HCT116 (cell line): ENCODE data around the gene TTLL3. TPM values are rescaled to one million over a fixed set of nuclear protein-coding genes. Genes with fewer than 3 reads are reported as not detected.

Experiments used
- ATAC-seq: fragments of 200-7000 bp; cut with Tn5 transposase; 2 replicates; pipeline ENCODE4 v1.9.1; 2020; ENCODE audit warnings: mild to moderate bottlenecking, moderate library complexity
- BruUV-seq: library from RNA; stranded (reverse); fragments of 400-500 nt; replicated peaks from 2 replicates; lab custom pipeline; 2021; lab: Mats Ljungman, UMichigan
- CTCF ChIA-PET: fragments of 300-600 bp; sonication (Branson Sonifier 250); formaldehyde crosslinking; loops from one replicate; lab custom pipeline; 2021; ENCODE audit warnings: antibody characterized with exemption; lab: Charles Lee
- POLR2A ChIA-PET: fragments of 300-600, 350-600 bp; sonication (Branson Sonifier 250); formaldehyde crosslinking; loops from one replicate; lab custom pipeline; 2021; ENCODE audit warnings: antibody characterized with exemption; lab: Charles Lee
- RAD21 ChIA-PET, 2 experiments: fragments of 300-600 bp; sonication (Branson Sonifier 250); formaldehyde crosslinking; loops; one replicate each; lab custom pipeline; 2023; ENCODE audit warnings: low total read pairs in 2 of 2; ENCODE audit not compliant: uncharacterized antibody in 2 of 2, unreplicated experiment in 2 of 2, low non-redundant PET in 1 of 2; lab: Charles Lee
- DNase-seq: peaks from one replicate; pipeline ENCODE4 v3.0.0-alpha.2; 2010; ENCODE audit warnings: low read depth, low spot score
- H2AFZ ChIP-seq: fragments of 200-600 bp; shearing (Covaris generic), sonication (generic); 2 replicates; pipeline ENCODE4 v1.6.1; 2017; ENCODE audit warnings: low read depth, mixed run types, mixed read lengths, antibody characterized with exemption, low read length; ENCODE audit not compliant: poor library complexity, severe bottlenecking
- H3K27ac ChIP-seq: 2 replicates; pipeline ENCODE4 v1.5.1; 2012; ENCODE audit warnings: low read depth, low read length
- H3K27me3 ChIP-seq: fragments of 200-600 bp; sonication (generic); 2 replicates; pipeline ENCODE4 v1.6.1; 2016; ENCODE audit warnings: mixed run types, low read length, mixed read lengths; ENCODE audit not compliant: insufficient read depth
- H3K36me3 ChIP-seq, 2 experiments: fragments of 200-500 bp in 1 of 2; fragments of 200-600 bp in 1 of 2; sonication (Bioruptor generic) in 1 of 2; sonication (generic) in 1 of 2; 2 replicates each; pipeline versions ENCODE4 v1.5.1 to v1.6.1; 2014 to 2016; ENCODE audit warnings: low read length in 2 of 2, inconsistent platforms in 1 of 2, mixed read lengths in 1 of 2, mixed run types in 1 of 2; ENCODE audit not compliant: insufficient read depth in 2 of 2, control insufficient read depth in 1 of 2
- H3K4me1 ChIP-seq, 2 experiments: fragments of 200-600 bp in 1 of 2; sonication (generic) in 1 of 2; 2 replicates each; pipeline versions ENCODE4 v1.5.1 to v1.6.1; 2012 to 2017; ENCODE audit warnings: low read length in 2 of 2, inconsistent platforms in 1 of 2, mild to moderate bottlenecking in 1 of 2, mixed read lengths in 1 of 2, mixed run types in 1 of 2, moderate library complexity in 1 of 2; ENCODE audit not compliant: insufficient read depth in 2 of 2, control insufficient read depth in 1 of 2
- H3K4me2 ChIP-seq: fragments of 200-600 bp; sonication (generic); 2 replicates; pipeline ENCODE4 v1.6.1; 2017; ENCODE audit warnings: mixed run types, low read length, mixed read lengths
- H3K4me3 ChIP-seq, 2 experiments: fragments of 200-600 bp in 1 of 2; sonication (generic) in 1 of 2; replicated peaks in 1 of 2; 2 replicates each; pipeline ENCODE4 v1.5.1; 2011 to 2016; ENCODE audit warnings: low read length in 2 of 2, control low read depth in 1 of 2, low read depth in 1 of 2, mild to moderate bottlenecking in 1 of 2, mixed read lengths in 1 of 2, mixed run types in 1 of 2
- H3K79me2 ChIP-seq: fragments of 200-600 bp; sonication (generic); 2 replicates; pipeline ENCODE4 v1.6.1; 2017; ENCODE audit warnings: mild to moderate bottlenecking, mixed run types, low read length, moderate library complexity, mixed read lengths; ENCODE audit not compliant: insufficient read depth
- H3K9ac ChIP-seq: fragments of 200-600 bp; sonication (generic); 2 replicates; pipeline ENCODE4 v1.6.1; 2016; ENCODE audit warnings: low read length, mixed read lengths
- H3K9me2 ChIP-seq: fragments of 200-600 bp; sonication (generic), shearing (Covaris generic); 2 replicates; pipeline ENCODE4 v1.6.1; 2017; ENCODE audit warnings: mixed run types, mild to moderate bottlenecking, moderate library complexity; ENCODE audit not compliant: insufficient read depth
- H3K9me3 ChIP-seq, 2 experiments: fragments of 200-500 bp in 1 of 2; fragments of 200-600 bp in 1 of 2; sonication (Bioruptor generic) in 1 of 2; sonication (generic) in 1 of 2; 2 replicates each; pipeline ENCODE4 v1.6.1; 2014 to 2017; ENCODE audit warnings: low read length in 2 of 2, mixed read lengths in 2 of 2, inconsistent platforms in 1 of 2, low read depth in 1 of 2, mild to moderate bottlenecking in 1 of 2, mixed run types in 1 of 2, moderate library complexity in 1 of 2; ENCODE audit not compliant: control insufficient read depth in 1 of 2, insufficient read depth in 1 of 2
- H4K20me1 ChIP-seq: fragments of 200-600 bp; sonication (generic), shearing (Covaris generic); 2 replicates; pipeline ENCODE4 v1.6.1; 2017; ENCODE audit warnings: mixed run types, mild to moderate bottlenecking, moderate library complexity; ENCODE audit not compliant: insufficient read depth
- EGR1 ChIP-seq: IDR thresholded peaks from 2 replicates; pipeline ENCODE4 v1.6.1; 2012; ENCODE audit warnings: low read depth
- FOSL1 ChIP-seq: IDR thresholded peaks from 2 replicates; pipeline ENCODE4 v1.6.1; 2012; ENCODE audit warnings: low read depth
- POLR2A ChIP-seq: IDR thresholded peaks from 2 replicates; pipeline ENCODE4 v1.7.0; 2011; ENCODE audit warnings: borderline replicate concordance; ENCODE audit not compliant: insufficient read depth, insufficient read length; ENCODE audit errors: extremely low read depth
- POLR2AphosphoS5 ChIP-seq: IDR thresholded peaks from 2 replicates; pipeline ENCODE4 v1.6.1; 2011; ENCODE audit warnings: mild to moderate bottlenecking, low read depth, low read length, moderate library complexity
- RAD21 ChIP-seq: IDR thresholded peaks from 2 replicates; pipeline ENCODE4 v1.6.1; 2012; ENCODE audit warnings: low read depth, mild to moderate bottlenecking
- REST ChIP-seq: IDR thresholded peaks from 2 replicates; pipeline ENCODE4 v1.6.1; 2012; ENCODE audit warnings: low read depth
- SIN3A ChIP-seq: IDR thresholded peaks from 2 replicates; pipeline ENCODE4 v1.6.1; 2012; ENCODE audit warnings: low read depth
- SP1 ChIP-seq: IDR thresholded peaks from 2 replicates; pipeline ENCODE4 v1.6.1; 2012; ENCODE audit warnings: low read depth
- SRF ChIP-seq: IDR thresholded peaks from 2 replicates; pipeline ENCODE4 v1.6.1; 2012; ENCODE audit warnings: low read depth
- TCF7L2 ChIP-seq: IDR thresholded peaks from 2 replicates; pipeline ENCODE4 v1.7.0; 2011; ENCODE audit warnings: borderline replicate concordance, inconsistent platforms; ENCODE audit not compliant: insufficient read depth, insufficient read length; ENCODE audit errors: extremely low read depth
- ZBTB33 ChIP-seq: IDR thresholded peaks from 2 replicates; pipeline ENCODE4 v1.6.1; 2011; ENCODE audit warnings: mild to moderate bottlenecking, low read length, moderate library complexity; ENCODE audit not compliant: insufficient replicate concordance; ENCODE audit errors: extremely low read depth
- ZFX ChIP-seq: fragments of 450-650 bp; IDR thresholded peaks from 2 replicates; pipeline ENCODE4 v1.6.1; 2017
- ZNF274 ChIP-seq: fragments of 200-500 bp; sonication (Bioruptor generic); IDR thresholded peaks from 2 replicates; pipeline ENCODE4 v1.6.1; 2014; ENCODE audit warnings: mild to moderate bottlenecking, low read depth, low read length, inconsistent platforms
- intact Hi-C: fragments of 100-400 bp; cut with micrococcal nuclease; formaldehyde crosslinking; loops from 2 replicates; pipeline ENCODE4 v1.10.0; 2022
- total RNA-seq: library from RNA; stranded (reverse); gene quantifications from one replicate; pipeline ENCODE4 v1.2.1, GENCODE V29; 2021; ENCODE audit not compliant: unreplicated experiment
- TF ChIP-seq, protein P1 (sequence below): IDR thresholded peaks from 2 replicates; pipeline ENCODE4 v1.6.1; 2012

Gene TTLL3
- total RNA-seq, 1 experiment from 2014 or later, result 40.3 TPM

- no TSS peak for BruUV-seq
- POLR2A ChIA-PET, result no interaction called here
- Histone ChIP-seq H3K4me1 (peaks cover 17 to 45% of the 10 kb centered on the region in 2 experiments), H3K9ac (no peak overlapping the region), H3K27ac (no peak overlapping the region), H4K20me1 (no peaks in the 10 kb centered on the region), H3K4me3 (no peak overlapping the region), H3K27me3 (no peaks in the 10 kb centered on the region), H3K9me3 (no peaks in the 10 kb centered on the region), H3K9me2 (no peaks in the 10 kb centered on the region), H3K79me2 (no peaks in the 10 kb centered on the region), H3K4me2 (no peak overlapping the region), H2AFZ (no peak overlapping the region), H3K36me3 (no peaks in the 10 kb centered on the region)
- intact Hi-C loops, result no loop called here
- CTCF ChIA-PET, result no interaction called here
- RAD21 ChIA-PET, result no interaction called here
- DNase-seq (no peak), ATAC-seq (no peak)
- TF ChIP-seq SIN3A (no peak), FOSL1 (no peak)
These were observed 71.4 kb downstream of the TTLL3 start for GRCh38 chr3:9881441-9881840.

DNA sequence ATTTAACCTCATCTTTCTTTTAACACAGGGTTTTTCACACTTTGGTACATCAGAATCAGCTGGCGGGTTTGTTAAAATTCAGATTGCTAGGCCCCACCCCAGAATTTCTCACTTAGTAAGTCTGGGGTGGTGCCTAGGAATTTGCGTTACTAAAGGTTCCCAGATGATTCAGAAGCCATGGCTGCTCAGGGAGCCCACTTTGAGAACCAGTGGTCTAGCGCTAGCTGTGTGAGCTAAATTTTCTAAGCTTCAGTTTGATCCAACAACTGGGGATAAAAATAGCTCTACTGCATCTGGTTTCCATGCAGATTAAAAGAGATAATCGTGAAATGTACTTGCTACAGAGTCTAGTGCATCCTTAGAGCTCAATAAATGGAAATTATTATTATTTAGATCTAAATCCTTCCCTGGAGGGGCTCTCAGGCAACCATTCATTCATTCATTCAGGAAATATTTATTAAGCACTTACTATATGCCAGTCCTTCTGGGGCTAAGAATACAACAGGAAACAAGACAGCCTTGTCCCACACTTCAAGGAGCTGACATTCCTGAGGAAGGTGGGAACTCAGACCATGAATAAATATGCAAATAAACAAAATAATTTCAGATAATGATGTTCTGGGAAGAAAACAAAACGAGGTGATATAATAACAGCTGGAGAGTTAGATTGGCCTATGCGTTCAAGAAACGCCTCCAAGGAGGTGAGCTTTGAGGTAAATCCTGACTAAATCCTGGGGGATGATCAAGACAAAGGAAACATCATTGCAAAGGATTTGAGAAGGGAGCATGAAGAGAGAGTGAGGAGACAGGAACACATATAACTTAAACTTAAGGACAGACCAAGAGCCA lies 73.9 kb downstream of the TTLL3 start:
- peak overlapping the region; percentile 82 for H3K27ac ChIP-seq
- intact Hi-C loops, result no loop called here
- peak overlapping the region; percentile 50 for H3K9ac ChIP-seq
- H3K79me2 ChIP-seq, result no peaks in the 10 kb centered on the region
- ChIA-PET RAD21 (no interaction called here), POLR2A (interaction anchor here (1.2 to 1.6 kb wide), 5 partner anchors 10 to 91 kb away, joined by 4 to 6 read pairs (median 6); partner anchors contain the start of genes ARPC4, CRELD1 and IL17RE), CTCF (interaction anchor here (1.1 to 3.2 kb wide), 3 partner anchors 49 to 438 kb away, joined by 3 to 10 read pairs (median 4); partner anchors contain the start of gene CRELD1)
- H3K9me2 ChIP-seq, result no peaks in the 10 kb centered on the region
- peak; percentile 59 for ATAC-seq
- H2AFZ ChIP-seq, result peak overlapping the region; percentile 82
- peaks cover 17 to 38% of the 10 kb centered on the region in 2 experiments for H3K4me1 ChIP-seq
- BruUV-seq, result TSS peak; percentile 98
- H3K9me3 ChIP-seq, result no peaks in the 10 kb centered on the region
- H3K4me2 ChIP-seq, result peak overlapping the region; percentile 70
- H4K20me1 ChIP-seq, result no peaks in the 10 kb centered on the region
- H3K36me3 ChIP-seq, result no peaks in the 10 kb centered on the region
- DNase-seq, result no peak
- H3K4me3 ChIP-seq, result peak overlapping the region in 1 of 2 experiments; percentile 34; a peak in 2 of 4 replicates
- no peaks in the 10 kb centered on the region for H3K27me3 ChIP-seq
- TF ChIP-seq POLR2A, result no peak
- no peak for TF ChIP-seq ZNF274
- TF ChIP-seq SRF, result no peak
- TF ChIP-seq ZBTB33, result no peak
- TF ChIP-seq EGR1, result no peak
- TF ChIP-seq REST, result no peak
- TF ChIP-seq, protein P1, sequence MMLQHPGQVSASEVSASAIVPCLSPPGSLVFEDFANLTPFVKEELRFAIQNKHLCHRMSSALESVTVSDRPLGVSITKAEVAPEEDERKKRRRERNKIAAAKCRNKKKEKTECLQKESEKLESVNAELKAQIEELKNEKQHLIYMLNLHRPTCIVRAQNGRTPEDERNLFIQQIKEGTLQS, result no peak
- TF ChIP-seq RAD21, result no peak
- no peak for TF ChIP-seq POLR2AphosphoS5
- TF ChIP-seq SP1, result no peak
- no peak for TF ChIP-seq ZFX
- TF ChIP-seq TCF7L2, result no peak
